GM19099 (cell line): ENCODE results near the gene TEAD2.

ENCODE experiments used
- POLR2A ChIP-seq: IDR thresholded peaks from 3 replicates; pipeline ENCODE4 v1.6.1; 2011; ENCODE audit warnings: low read depth; ENCODE audit not compliant: insufficient read length; ENCODE audit errors: extremely low read depth

Gene TEAD2

GRCh38 chr19:49295208-49295880, 66.9 kb downstream of the TEAD2 start:
- TF ChIP-seq POLR2A: no peak

DNA sequence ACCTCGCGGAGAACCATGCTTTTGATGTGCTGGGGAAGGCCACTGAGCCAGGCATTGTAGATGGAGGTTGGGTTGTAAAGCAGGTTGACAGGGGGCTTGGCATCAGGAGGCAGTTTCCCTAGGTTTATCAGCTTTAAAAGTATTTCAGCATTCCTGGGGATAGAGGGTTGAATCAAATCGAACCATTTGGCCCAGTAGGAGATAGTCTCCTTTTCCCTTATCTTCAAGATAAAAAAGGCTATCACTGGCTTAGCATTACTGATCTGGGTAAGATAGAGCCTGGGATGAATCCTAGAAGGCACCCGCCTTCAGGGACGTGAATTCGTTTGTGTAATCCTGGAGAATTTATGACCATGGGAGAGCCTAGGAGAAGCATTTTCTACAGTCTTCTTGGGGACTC, 67.8 kb downstream of the TEAD2 start:
- no peak for TF ChIP-seq POLR2A
